T-helper 17 cell (primary cell): ENCODE measurements around the gene PLSCR1. TPM values are rescaled to one million over a fixed set of nuclear protein-coding genes. Genes with fewer than 3 reads are reported as not detected.
A peak's percentile ranks its signal among the peaks of the same experiment; 100 is the strongest.

Experiments used
- ATAC-seq: fragments of 150-1000 bp; cut with Tn5 transposase; 2 replicates; pipeline ENCODE4 v1.10.0; 2021; ENCODE audit warnings: mild to moderate bottlenecking, moderate library complexity
- DNase-seq, 3 donors: peaks; one replicate each; pipeline versions ENCODE4 v3.0.0 to v3.0.0-alpha.2; 2020 to 2021
- H3K9me3 ChIP-seq: one replicate; pipeline ENCODE4 v1.7.0; 2013; ENCODE audit warnings: low read length, mild to moderate bottlenecking; ENCODE audit not compliant: control insufficient read depth, poor library complexity, severe bottlenecking
- H3K27ac Mint-ChIP-seq: one replicate; pipeline ENCODE4 v1.8.0; 2022; ENCODE audit warnings: mild to moderate bottlenecking, moderate library complexity, mixed read lengths
- H3K27me3 Mint-ChIP-seq: one replicate; pipeline ENCODE4 v1.8.0; 2022; ENCODE audit warnings: mixed read lengths
- H3K36me3 Mint-ChIP-seq: one replicate; pipeline ENCODE4 v1.8.0; 2022; ENCODE audit warnings: low read depth, mixed read lengths
- H3K4me1 Mint-ChIP-seq: one replicate; pipeline ENCODE4 v1.8.0; 2022; ENCODE audit warnings: mild to moderate bottlenecking, mixed read lengths
- H3K4me3 Mint-ChIP-seq: one replicate; pipeline ENCODE4 v1.8.0; 2022; ENCODE audit warnings: mild to moderate bottlenecking, moderate library complexity, mixed read lengths
- total RNA-seq, 4 donors: library from RNA in 2 of 4; stranded (reverse) in 2 of 4; gene quantifications; one replicate each; pipeline ENCODE4 v1.2.3 and lab custom pipeline; 2022 to 2026

PLSCR1 gene
- total RNA-seq, 2 donors from 2014 or later: 14.8 TPM

- Mint-ChIP-seq H3K27me3 (no peaks in the 10 kb centered on the region), H3K4me1 (peaks cover 44% of the 10 kb centered on the region), H3K36me3 (no peaks in the 10 kb centered on the region), H3K4me3 (peak overlapping the region; percentile 94), H3K27ac (peak overlapping the region; percentile 94)
- ATAC-seq: peak; percentile 20
- DNase-seq: no peak
- no peaks in the 10 kb centered on the region for H3K9me3 ChIP-seq
Observed at GRCh38 chr3:146543461-146544001, 876 bp downstream of the PLSCR1 start.

GRCh38 chr3:146542978-146543377, 1.4 kb downstream of the PLSCR1 start:
- Mint-ChIP-seq H3K36me3 (no peaks in the 10 kb centered on the region), H3K27ac (peak overlapping the region; percentile 94), H3K4me3 (peak overlapping the region; percentile 94), H3K27me3 (no peaks in the 10 kb centered on the region), H3K4me1 (peaks cover 44% of the 10 kb centered on the region)
- DNase-seq (no peak), ATAC-seq (no peak)
- H3K9me3 ChIP-seq: no peaks in the 10 kb centered on the region

GRCh38 chr3:146542179-146542578, 2.2 kb downstream of the PLSCR1 start:
- no peaks in the 10 kb centered on the region for H3K27me3 Mint-ChIP-seq
- H3K4me1 Mint-ChIP-seq: peaks cover 44% of the 10 kb centered on the region
- H3K36me3 Mint-ChIP-seq: no peaks in the 10 kb centered on the region
- DNase-seq: no peak
- H3K4me3 Mint-ChIP-seq: peak overlapping the region; percentile 72
- H3K9me3 ChIP-seq: no peaks in the 10 kb centered on the region
- H3K27ac Mint-ChIP-seq: peak overlapping the region; percentile 94
- no peak for ATAC-seq

GRCh38 chr3:146540978-146541377, 3.4 kb downstream of the PLSCR1 start:
- H3K27me3 Mint-ChIP-seq: no peaks in the 10 kb centered on the region
- DNase-seq (no peak), ATAC-seq (no peak)
- H3K27ac Mint-ChIP-seq: no peak overlapping the region
- peaks cover 42% of the 10 kb centered on the region for H3K4me1 Mint-ChIP-seq
- no peaks in the 10 kb centered on the region for H3K36me3 Mint-ChIP-seq
- no peaks in the 10 kb centered on the region for H3K9me3 ChIP-seq
- no peak overlapping the region for H3K4me3 Mint-ChIP-seq

GRCh38 chr3:146540236-146540635, 4.2 kb downstream of the PLSCR1 start:
- no peaks in the 10 kb centered on the region for H3K27me3 Mint-ChIP-seq
- H3K4me1 Mint-ChIP-seq: peaks cover 42% of the 10 kb centered on the region
- H3K27ac Mint-ChIP-seq: no peak overlapping the region
- ATAC-seq: no peak
- H3K36me3 Mint-ChIP-seq: no peaks in the 10 kb centered on the region
- H3K9me3 ChIP-seq: no peaks in the 10 kb centered on the region
- no peak for DNase-seq
- no peak overlapping the region for H3K4me3 Mint-ChIP-seq

- H3K36me3 Mint-ChIP-seq: peaks cover 4% of the 10 kb centered on the region
- peaks cover 42% of the 10 kb centered on the region for H3K4me1 Mint-ChIP-seq
- DNase-seq: no peak
- ATAC-seq: no peak
- H3K4me3 Mint-ChIP-seq: no peak overlapping the region
- H3K27ac Mint-ChIP-seq: peak overlapping the region; percentile 21
- H3K27me3 Mint-ChIP-seq: no peaks in the 10 kb centered on the region
- H3K9me3 ChIP-seq: no peaks in the 10 kb centered on the region
Observed at GRCh38 chr3:146539315-146539714, 5.1 kb downstream of the PLSCR1 start.

- Mint-ChIP-seq H3K4me1 (peaks cover 33% of the 10 kb centered on the region), H3K27ac (peak overlapping the region; percentile 56), H3K27me3 (no peaks in the 10 kb centered on the region), H3K36me3 (peaks cover 6% of the 10 kb centered on the region), H3K4me3 (no peak overlapping the region)
- no peak for ATAC-seq
- no peaks in the 10 kb centered on the region for H3K9me3 ChIP-seq
- no peak for DNase-seq
Observed at GRCh38 chr3:146537603-146538002, 6.8 kb downstream of the PLSCR1 start.

GRCh38 chr3:146536681-146537080, 7.7 kb downstream of the PLSCR1 start:
- Mint-ChIP-seq H3K4me1 (peaks cover 25% of the 10 kb centered on the region), H3K27ac (peak overlapping the region; percentile 56), H3K4me3 (no peak overlapping the region), H3K27me3 (no peaks in the 10 kb centered on the region), H3K36me3 (peaks cover 6% of the 10 kb centered on the region)
- DNase-seq: no peak
- H3K9me3 ChIP-seq: no peaks in the 10 kb centered on the region
- no peak for ATAC-seq

- H3K36me3 Mint-ChIP-seq: peaks cover 10% of the 10 kb centered on the region
- H3K27me3 Mint-ChIP-seq: no peaks in the 10 kb centered on the region
- DNase-seq: no peak
- H3K27ac Mint-ChIP-seq: peak overlapping the region; percentile 51
- H3K4me3 Mint-ChIP-seq: no peak overlapping the region
- no peaks in the 10 kb centered on the region for H3K9me3 ChIP-seq
- ATAC-seq: no peak
- peaks cover 17% of the 10 kb centered on the region for H3K4me1 Mint-ChIP-seq
Observed at GRCh38 chr3:146532406-146532805, 12.0 kb downstream of the PLSCR1 start.

- DNase-seq (no peak), ATAC-seq (no peak)
- H3K4me1 Mint-ChIP-seq: peaks cover 10% of the 10 kb centered on the region
- H3K9me3 ChIP-seq: no peaks in the 10 kb centered on the region
- no peaks in the 10 kb centered on the region for H3K27me3 Mint-ChIP-seq
- H3K4me3 Mint-ChIP-seq: no peak overlapping the region
- H3K36me3 Mint-ChIP-seq: peaks cover 10% of the 10 kb centered on the region
- peak overlapping the region; percentile 29 for H3K27ac Mint-ChIP-seq
Observed at GRCh38 chr3:146530609-146531008, 13.8 kb downstream of the PLSCR1 start.

- no peak overlapping the region for H3K27ac Mint-ChIP-seq
- H3K36me3 Mint-ChIP-seq: peaks cover 7% of the 10 kb centered on the region
- H3K4me1 Mint-ChIP-seq: peaks cover 6% of the 10 kb centered on the region
- H3K27me3 Mint-ChIP-seq: no peaks in the 10 kb centered on the region
- H3K9me3 ChIP-seq: no peaks in the 10 kb centered on the region
- no peak for ATAC-seq
- DNase-seq: no peak
- no peak overlapping the region for H3K4me3 Mint-ChIP-seq
Observed at GRCh38 chr3:146529021-146529420, 15.4 kb downstream of the PLSCR1 start.

- Mint-ChIP-seq H3K27ac (no peak overlapping the region), H3K27me3 (no peaks in the 10 kb centered on the region), H3K4me3 (no peak overlapping the region), H3K36me3 (peaks cover 8% of the 10 kb centered on the region), H3K4me1 (no peaks in the 10 kb centered on the region)
- DNase-seq (no peak), ATAC-seq (no peak)
- no peaks in the 10 kb centered on the region for H3K9me3 ChIP-seq
Observed at GRCh38 chr3:146524961-146525360, 19.4 kb downstream of the PLSCR1 start.

- peaks cover 8% of the 10 kb centered on the region for H3K36me3 Mint-ChIP-seq
- H3K4me3 Mint-ChIP-seq: no peak overlapping the region
- ATAC-seq (no peak), DNase-seq (no peak)
- no peaks in the 10 kb centered on the region for H3K27me3 Mint-ChIP-seq
- H3K4me1 Mint-ChIP-seq: no peaks in the 10 kb centered on the region
- H3K27ac Mint-ChIP-seq: no peak overlapping the region
- no peaks in the 10 kb centered on the region for H3K9me3 ChIP-seq
Observed at GRCh38 chr3:146523531-146523930, 20.9 kb downstream of the PLSCR1 start.
